Measurements from ENCODE around the gene RTKN. TPM values are rescaled to one million over a fixed set of nuclear protein-coding genes. Genes with fewer than 3 reads are reported as not detected.

The RTKN gene
- total and polyA plus RNA-seq, 2 of the 13 experiments (the other 11 are each of a cell fraction or from before 2014, with no cell fraction given): 159 to 166 TPM

- TF ChIP-seq, protein P1, sequence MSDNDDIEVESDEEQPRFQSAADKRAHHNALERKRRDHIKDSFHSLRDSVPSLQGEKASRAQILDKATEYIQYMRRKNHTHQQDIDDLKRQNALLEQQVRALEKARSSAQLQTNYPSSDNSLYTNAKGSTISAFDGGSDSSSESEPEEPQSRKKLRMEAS (IDR thresholded peaks at IDR 0.05): no peak
- TF ChIP-seq ZNF256 (CRISPR knock-in tag; conservative IDR thresholded peaks at IDR 0.05) (no peak), SAP130 (CRISPR knock-in tag; IDR thresholded peaks at IDR 0.05; ENCODE audit: low read depth) (peak; percentile 63; the same call in 1 of the 2 replicates), ZNF512B (CRISPR knock-in tag; IDR thresholded peaks at IDR 0.05; ENCODE audit: borderline replicate concordance) (no peak), ZFP36L2 (CRISPR knock-in tag; IDR thresholded peaks at IDR 0.05) (no peak; the same call in 1 of the 2 replicates), ETV6 (CRISPR knock-in tag; conservative IDR thresholded peaks at IDR 0.05) (no peak), ZNF7 (CRISPR knock-in tag; IDR thresholded peaks at IDR 0.05) (no peak), ZNF761 (CRISPR knock-in tag; conservative IDR thresholded peaks at IDR 0.05) (no peak), MXI1 (IDR thresholded peaks at IDR 0.05; ENCODE audit: borderline replicate concordance, low read depth, low read length) (no peak), ZSCAN25 (CRISPR knock-in tag; IDR thresholded peaks at IDR 0.05) (no peak), PRDM4 (CRISPR knock-in tag; IDR thresholded peaks at IDR 0.05; ENCODE audit: borderline replicate concordance) (no peak)
- TF ChIP-seq, protein P2, sequence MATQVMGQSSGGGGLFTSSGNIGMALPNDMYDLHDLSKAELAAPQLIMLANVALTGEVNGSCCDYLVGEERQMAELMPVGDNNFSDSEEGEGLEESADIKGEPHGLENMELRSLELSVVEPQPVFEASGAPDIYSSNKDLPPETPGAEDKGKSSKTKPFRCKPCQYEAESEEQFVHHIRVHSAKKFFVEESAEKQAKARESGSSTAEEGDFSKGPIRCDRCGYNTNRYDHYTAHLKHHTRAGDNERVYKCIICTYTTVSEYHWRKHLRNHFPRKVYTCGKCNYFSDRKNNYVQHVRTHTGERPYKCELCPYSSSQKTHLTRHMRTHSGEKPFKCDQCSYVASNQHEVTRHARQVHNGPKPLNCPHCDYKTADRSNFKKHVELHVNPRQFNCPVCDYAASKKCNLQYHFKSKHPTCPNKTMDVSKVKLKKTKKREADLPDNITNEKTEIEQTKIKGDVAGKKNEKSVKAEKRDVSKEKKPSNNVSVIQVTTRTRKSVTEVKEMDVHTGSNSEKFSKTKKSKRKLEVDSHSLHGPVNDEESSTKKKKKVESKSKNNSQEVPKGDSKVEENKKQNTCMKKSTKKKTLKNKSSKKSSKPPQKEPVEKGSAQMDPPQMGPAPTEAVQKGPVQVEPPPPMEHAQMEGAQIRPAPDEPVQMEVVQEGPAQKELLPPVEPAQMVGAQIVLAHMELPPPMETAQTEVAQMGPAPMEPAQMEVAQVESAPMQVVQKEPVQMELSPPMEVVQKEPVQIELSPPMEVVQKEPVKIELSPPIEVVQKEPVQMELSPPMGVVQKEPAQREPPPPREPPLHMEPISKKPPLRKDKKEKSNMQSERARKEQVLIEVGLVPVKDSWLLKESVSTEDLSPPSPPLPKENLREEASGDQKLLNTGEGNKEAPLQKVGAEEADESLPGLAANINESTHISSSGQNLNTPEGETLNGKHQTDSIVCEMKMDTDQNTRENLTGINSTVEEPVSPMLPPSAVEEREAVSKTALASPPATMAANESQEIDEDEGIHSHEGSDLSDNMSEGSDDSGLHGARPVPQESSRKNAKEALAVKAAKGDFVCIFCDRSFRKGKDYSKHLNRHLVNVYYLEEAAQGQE (IDR thresholded peaks at IDR 0.05; ENCODE audit: borderline replicate concordance in 1 of 2, low read depth in 1 of 2, low read length in 2 of 2): no peak
- TF ChIP-seq, protein P3, sequence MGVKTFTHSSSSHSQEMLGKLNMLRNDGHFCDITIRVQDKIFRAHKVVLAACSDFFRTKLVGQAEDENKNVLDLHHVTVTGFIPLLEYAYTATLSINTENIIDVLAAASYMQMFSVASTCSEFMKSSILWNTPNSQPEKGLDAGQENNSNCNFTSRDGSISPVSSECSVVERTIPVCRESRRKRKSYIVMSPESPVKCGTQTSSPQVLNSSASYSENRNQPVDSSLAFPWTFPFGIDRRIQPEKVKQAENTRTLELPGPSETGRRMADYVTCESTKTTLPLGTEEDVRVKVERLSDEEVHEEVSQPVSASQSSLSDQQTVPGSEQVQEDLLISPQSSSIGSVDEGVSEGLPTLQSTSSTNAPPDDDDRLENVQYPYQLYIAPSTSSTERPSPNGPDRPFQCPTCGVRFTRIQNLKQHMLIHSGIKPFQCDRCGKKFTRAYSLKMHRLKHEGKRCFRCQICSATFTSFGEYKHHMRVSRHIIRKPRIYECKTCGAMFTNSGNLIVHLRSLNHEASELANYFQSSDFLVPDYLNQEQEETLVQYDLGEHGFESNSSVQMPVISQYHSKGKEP (CRISPR knock-in tag; IDR thresholded peaks at IDR 0.05): no peak
- TF ChIP-seq, protein P4, sequence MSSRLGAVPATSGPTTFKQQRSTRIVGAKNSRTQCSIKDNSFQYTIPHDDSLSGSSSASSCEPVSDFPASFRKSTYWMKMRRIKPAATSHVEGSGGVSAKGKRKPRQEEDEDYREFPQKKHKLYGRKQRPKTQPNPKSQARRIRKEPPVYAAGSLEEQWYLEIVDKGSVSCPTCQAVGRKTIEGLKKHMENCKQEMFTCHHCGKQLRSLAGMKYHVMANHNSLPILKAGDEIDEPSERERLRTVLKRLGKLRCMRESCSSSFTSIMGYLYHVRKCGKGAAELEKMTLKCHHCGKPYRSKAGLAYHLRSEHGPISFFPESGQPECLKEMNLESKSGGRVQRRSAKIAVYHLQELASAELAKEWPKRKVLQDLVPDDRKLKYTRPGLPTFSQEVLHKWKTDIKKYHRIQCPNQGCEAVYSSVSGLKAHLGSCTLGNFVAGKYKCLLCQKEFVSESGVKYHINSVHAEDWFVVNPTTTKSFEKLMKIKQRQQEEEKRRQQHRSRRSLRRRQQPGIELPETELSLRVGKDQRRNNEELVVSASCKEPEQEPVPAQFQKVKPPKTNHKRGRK (CRISPR knock-in tag; IDR thresholded peaks at IDR 0.05): no peak
- TF ChIP-seq, protein P5, sequence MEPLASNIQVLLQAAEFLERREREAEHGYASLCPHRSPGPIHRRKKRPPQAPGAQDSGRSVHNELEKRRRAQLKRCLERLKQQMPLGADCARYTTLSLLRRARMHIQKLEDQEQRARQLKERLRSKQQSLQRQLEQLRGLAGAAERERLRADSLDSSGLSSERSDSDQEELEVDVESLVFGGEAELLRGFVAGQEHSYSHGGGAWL (CRISPR knock-in tag; IDR thresholded peaks at IDR 0.05): 0 out of 2 replicates have a peak, but pooled peaks have one; percentile 21
These were observed 5.7 kb upstream of the RTKN start (continued) for GRCh38 chr2:74447230-74447999.
